HG03439 (cell line): Measurements from ENCODE around the gene IPO13.

ENCODE experiments used
- ATAC-seq: cut with Tn5 transposase; IDR thresholded peaks from one replicate; pipeline ENCODE4 v1.9.1; 2021; ENCODE audit warnings: mild to moderate bottlenecking, moderate library complexity; ENCODE audit not compliant: unreplicated experiment

IPO13 gene

DNA sequence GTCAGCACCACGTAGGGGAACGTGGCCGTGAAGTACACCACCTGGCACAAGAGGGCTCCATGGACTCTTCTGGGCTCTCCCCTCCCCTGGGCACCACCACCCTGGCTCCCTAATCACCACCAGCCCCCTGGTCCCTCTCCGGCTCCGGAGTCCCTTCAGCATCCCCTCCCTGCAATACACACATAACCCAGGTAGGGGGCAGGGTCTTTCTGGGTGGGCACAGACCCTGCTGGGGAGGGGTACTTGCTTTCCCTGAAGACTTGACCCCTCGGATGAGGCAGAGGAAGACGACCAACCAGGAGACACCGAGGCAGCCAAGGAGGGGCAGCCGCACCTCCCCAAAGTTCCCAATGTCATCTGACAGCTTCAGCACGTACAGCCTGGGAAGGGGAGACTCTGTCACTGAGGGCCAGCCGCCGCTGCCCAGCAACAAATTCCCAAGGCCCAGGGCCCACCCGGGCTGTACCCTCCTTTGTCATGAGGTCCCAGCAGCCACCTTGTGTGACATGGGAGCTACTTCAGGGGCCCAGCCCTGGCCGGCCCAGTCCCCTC lies 55.9 kb downstream of the IPO13 start:
- ATAC-seq, result no peak

DNA sequence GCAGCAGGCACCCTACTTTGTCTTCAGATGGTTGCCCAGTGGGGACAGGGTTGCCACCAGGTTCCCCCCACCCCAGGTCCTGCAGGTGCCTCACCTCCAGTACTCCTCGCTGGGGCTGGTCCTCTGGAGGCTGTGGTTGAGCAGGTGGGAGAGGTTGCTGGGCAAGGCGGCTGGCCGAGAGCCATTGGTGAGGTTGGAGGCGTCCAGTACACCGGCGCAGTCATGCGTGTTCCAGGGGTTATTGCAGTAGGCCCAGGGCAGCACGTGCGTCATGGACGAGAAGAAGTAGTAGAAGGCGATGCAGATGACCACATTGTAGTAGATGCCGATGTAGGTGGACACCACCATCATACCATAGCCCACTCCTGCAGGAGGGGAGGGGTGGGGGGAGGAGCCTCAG lies 61.5 kb downstream of the IPO13 start:
- ATAC-seq, result no peak

DNA sequence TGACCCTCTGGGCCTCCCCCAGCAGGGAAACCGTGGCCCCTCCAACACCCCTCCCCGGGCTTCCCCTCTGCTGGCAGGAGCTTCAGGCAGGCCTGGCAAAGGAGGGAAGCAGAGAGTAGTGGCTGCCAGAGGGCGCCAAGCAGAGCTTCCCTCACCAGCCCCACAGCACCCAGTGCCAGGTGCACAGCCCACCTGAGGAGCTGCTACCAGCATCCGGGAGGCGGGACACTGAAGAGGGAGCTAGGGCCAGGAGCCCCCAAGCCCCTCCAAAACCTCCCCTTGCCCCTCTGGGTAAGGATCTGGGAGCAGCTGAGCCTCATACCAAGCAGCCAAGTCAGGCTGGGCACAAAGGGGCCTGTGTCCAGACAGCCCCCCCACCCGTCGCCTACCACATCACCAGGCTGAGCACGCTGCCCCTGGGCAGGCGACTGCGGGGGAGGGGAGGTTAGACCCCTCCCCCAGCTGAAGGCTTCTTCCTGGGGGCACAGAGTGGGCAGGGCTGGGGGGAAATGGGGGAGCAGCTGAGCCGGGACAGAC lies 64.3 kb downstream of the IPO13 start:
- no peak for ATAC-seq

DNA sequence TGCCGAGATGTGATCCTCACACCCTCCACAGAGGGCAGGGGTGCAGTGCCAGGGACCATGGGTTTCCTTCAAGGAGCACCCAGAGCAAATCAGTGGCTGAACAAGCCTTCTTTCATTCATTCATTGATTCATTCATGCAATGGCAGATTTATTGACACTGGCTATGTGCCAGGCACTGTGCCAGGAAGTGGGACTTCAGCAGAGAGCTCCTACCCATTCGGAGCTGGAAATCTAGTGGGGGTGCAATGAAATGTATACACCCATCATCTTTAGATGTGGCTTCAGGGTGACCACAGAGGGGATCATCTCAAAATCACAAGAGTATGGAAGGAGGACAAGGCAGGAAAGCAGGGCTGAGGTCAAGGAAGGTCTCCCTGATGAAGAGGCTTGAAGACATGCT lies 65.7 kb downstream of the IPO13 start:
- ATAC-seq, result no peak

DNA sequence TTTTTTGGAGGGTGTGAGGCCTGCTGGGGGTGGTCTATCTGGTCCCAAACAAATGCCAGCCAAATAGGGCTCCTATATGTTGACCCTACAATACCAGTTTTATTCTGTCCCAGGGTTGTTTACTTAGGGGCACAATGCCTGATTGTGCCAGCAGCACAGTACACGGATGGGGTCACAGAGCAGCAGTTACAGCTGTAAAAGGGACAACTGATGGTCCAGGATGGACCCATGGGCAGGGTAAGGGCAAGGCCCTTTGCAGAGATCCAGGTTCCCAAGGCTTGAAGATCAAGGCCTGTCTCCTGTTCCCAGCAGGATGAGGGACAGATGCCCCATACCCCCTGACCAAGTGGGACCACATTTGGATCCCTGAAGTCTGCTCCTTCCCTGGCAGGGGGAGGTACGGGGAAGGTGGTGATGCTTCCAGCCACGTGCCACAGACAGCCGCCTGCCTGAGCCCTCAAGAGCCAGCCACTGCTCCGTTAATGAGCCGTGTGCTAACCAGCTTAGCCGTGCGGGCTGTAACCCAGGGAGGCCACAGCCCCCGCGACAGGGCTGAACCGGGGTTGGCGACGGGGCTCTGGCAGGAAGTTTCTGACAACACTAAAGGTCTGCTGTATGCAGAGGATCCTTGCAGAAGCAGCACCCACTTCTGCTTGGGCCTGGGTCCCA lies 66.3 kb downstream of the IPO13 start:
- ATAC-seq, result no peak

DNA sequence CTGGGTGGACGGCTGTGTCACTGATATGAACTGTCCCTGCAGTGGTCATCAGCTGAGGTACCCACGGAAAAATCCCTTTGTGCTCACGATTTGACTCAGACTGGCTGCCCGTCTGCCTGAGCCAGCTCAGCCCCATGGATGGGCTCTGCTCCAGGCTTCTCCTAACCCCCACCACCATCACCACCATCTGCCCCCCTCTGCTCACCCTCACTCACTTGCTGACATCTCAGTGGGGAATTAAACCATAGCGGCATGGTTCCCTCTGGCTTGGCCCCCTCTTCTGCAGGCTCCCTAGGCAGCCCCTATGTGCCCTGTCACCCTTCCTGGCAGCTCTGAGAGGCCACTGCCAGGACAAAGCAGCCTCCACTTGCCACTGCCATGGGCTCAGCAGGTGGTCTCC lies 67.2 kb downstream of the IPO13 start:
- ATAC-seq, result no peak

DNA sequence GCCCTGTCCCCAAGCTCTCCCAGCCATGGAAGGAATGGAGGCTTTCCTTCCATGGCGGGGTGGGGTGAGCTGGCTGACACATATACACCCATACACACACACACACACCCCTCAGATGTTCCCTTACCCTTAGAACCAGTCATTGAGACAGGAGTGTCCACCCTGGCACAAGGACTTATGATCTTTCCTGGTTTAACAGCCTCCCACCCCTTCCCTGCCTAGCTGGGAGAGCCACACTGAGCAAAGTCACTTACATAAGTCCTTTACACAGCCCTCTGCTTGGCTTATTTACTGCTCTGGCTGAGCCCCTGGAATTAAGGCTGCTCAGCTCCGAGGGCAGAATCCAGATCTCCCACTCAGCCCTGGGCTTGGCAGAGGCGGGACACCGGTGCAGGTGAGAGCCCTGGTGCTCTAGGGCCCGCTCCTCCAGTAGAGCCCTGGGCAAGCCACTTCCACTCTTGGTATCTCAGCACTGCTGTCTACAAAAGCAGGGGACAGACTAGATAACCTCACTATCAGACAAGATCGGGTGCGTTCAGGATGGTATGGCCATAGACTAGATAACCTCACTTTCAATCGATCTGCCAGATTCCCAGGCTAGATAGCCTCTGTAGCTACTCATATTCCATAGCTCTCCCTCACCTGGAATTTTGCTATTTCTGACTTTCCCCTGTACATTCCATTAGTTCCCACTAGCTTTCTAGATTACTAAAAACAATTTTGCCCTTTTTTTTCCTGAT lies 67.8 kb downstream of the IPO13 start:
- ATAC-seq, result no peak

DNA sequence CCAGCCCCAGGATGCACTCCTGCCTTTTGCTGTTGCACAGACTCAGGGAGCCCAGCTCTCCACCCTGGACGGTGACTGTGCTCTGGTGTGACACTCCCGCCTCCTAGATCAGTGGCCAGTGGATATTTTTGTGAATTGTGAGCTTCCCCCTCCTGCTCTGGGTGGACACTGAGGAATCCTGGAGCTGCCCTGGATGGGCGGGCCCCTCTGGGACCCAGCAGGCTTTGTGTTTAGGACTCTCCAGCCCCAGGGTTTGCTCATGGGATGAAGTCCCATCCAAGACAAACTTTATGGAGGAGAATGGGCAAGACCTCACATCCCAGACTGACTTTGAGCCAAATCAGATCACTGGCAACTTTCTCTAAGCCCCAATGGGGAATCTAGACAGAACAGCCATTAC lies 68.5 kb downstream of the IPO13 start:
- ATAC-seq, result no peak

DNA sequence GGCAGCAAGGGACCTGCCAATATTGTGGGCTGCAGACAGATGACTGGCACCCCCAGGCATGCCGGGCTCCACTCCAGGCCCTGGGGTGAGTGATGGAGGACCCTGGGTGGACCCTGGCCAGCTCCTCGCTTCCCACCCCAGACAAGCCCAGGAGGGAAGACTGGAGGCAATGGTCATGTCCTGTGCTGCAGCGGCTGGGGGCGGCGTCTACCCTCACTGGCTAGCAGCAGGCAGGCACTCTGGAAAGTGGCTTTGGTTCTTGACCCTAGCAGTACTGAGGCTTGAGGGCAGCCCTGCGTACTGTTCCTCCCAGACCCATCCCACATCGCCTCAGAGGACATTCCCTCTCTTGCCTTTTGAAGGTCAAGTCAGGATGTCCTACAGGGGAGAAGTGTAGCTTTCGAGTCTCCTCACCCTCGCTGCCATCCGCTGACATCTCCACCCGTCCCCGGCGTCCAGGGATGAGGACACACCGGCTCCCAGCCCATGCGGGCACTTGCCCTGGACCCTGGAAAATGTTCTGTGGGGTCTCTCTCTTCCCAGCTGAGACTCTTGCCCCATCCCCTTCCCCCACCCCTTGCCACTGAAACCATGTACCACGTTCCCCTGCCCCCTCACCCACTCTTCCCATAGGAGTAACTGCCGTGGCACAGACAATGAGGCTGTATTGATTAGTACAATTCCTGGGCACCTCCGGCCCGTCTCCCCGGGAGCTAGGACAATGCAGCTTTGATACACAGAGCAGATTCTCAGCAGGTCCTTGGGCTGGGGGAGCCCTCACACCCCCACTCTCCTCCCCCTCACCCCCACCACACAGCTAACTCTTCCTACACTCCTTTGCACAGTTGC lies 69.5 kb downstream of the IPO13 start:
- no peak for ATAC-seq

DNA sequence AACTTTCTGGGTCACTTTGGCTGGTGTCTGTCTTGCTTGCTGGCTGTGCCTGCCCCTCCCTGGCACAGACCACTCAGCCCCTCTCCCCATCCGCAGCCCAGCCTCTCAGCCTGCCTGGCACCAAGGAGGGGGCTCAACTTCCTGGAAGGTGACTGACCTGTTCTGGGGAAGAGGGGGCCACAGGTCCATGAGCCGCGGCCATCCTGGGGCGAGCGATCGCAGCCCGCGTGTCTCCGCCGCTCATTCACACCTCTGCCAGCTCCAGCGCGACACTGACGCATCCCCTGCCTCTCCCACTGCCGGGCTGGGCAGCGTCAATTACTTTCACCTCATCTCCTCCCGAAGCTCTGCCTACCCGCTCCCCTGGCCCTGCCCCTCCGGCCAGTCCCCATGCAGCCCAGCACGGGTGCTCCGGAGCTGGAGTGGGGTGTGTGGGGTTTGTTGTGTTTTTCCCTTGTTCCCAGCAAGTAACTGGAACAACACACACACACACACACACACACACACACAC lies 70.2 kb downstream of the IPO13 start:
- ATAC-seq, result no peak
